HG03565 (cell line): ENCODE measurements around the gene LBX2.
"Not testable (repeated sequence)": the region's sequence is repeated elsewhere in the genome, so short reads cannot be mapped to it uniquely, and the experiment has no call there.

Source experiments
- ATAC-seq: cut with Tn5 transposase; IDR thresholded peaks from one replicate; pipeline ENCODE4 v1.9.1; 2021; ENCODE audit warnings: mild to moderate bottlenecking, moderate library complexity; ENCODE audit not compliant: unreplicated experiment

LBX2 gene

GRCh38 chr2:74486141-74486540 is 13.3 kb downstream of the LBX2 start:
- no peak for ATAC-seq

- not testable (repeated sequence) for ATAC-seq
These were observed 15.7 kb downstream of the LBX2 start for GRCh38 chr2:74483675-74484164.

GRCh38 chr2:74482801-74483674 is 16.4 kb downstream of the LBX2 start, which contains the start of the genes CCDC142 and TTC31:
Gene CCDC142, minus strand, starts transcription at chr2:74482998. Its CDS starts 161 bp downstream, at chr2:74482837.
Gene TTC31, plus strand, starts transcription at chr2:74483081. Its CDS starts 15 bp downstream, at chr2:74483096.
- ATAC-seq = peak; percentile 68

GRCh38 chr2:74481961-74482800 is 17.2 kb downstream of the LBX2 start:
- ATAC-seq = peak; percentile 27

GRCh38 chr2:74481431-74481830 is 18.0 kb downstream of the LBX2 start:
- no peak for ATAC-seq

GRCh38 chr2:74474899-74475298 is 24.5 kb downstream of the LBX2 start:
- ATAC-seq = no peak

- no peak for ATAC-seq
These were observed 24.9 kb downstream of the LBX2 start for GRCh38 chr2:74474481-74474880.

- ATAC-seq = no peak
These were observed 26.5 kb downstream of the LBX2 start for GRCh38 chr2:74472945-74473258.

GRCh38 chr2:74472086-74472944 is 27.1 kb downstream of the LBX2 start, which contains the start of gene MRPL53:
Gene MRPL53, minus strand, starts transcription at chr2:74472680. Its CDS starts 20 bp downstream, at chr2:74472660.
- ATAC-seq = peak; percentile 74

- ATAC-seq = peak; percentile 6
These were observed 27.9 kb downstream of the LBX2 start for GRCh38 chr2:74471332-74472065.

- ATAC-seq = not testable (repeated sequence)
These were observed 28.7 kb downstream of the LBX2 start for GRCh38 chr2:74470742-74471141.

GRCh38 chr2:74464406-74464805 is 35.0 kb downstream of the LBX2 start:
- ATAC-seq = no peak

- ATAC-seq = no peak
These were observed 36.7 kb downstream of the LBX2 start for GRCh38 chr2:74462786-74463105.

- no peak for ATAC-seq
These were observed 37.2 kb downstream of the LBX2 start for GRCh38 chr2:74462054-74462785.

GRCh38 chr2:74461187-74462053 is 38.0 kb downstream of the LBX2 start:
- no peak for ATAC-seq

GRCh38 chr2:74460187-74460586 is 39.2 kb downstream of the LBX2 start:
- ATAC-seq = not testable (repeated sequence)

- not testable (repeated sequence) for ATAC-seq
These were observed 39.8 kb downstream of the LBX2 start for GRCh38 chr2:74459503-74460118.

GRCh38 chr2:74458938-74459363 is 40.5 kb downstream of the LBX2 start:
- no peak for ATAC-seq
